Anterior cingulate cortex (tissue), 58 donors: ENCODE data around the gene ANKS3.

Experiments used
- DNase-seq, 58 donors: peaks; one replicate each; lab custom pipeline; 2025; lab: John Stamatoyannopoulos, UW

ANKS3 gene

DNA sequence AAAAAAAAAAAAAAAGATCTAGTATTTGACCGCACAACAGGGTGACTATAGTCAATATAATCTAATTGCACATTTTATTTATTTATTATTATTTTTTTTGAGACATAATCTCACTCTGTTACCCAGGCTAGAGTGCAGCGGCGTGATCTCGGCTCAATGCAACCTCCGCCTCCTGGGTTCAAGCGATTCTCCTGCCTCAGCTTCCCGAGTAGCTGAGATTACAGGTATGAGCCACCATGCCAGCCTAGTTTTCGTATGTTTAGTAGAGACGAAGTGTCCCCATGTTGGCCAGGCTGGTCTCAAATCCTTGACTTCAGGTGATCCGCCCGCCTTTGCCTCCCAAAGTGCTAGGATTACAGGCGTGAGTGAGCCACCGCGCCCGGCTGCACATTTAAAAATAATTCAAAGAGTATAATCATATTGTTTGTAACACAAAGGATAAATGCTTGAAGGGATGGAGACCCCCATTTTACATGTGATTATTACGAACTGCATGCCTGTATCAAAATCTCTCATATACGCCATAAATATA, 794 bp downstream of the ANKS3 start:
- no peak for DNase-seq

DNA sequence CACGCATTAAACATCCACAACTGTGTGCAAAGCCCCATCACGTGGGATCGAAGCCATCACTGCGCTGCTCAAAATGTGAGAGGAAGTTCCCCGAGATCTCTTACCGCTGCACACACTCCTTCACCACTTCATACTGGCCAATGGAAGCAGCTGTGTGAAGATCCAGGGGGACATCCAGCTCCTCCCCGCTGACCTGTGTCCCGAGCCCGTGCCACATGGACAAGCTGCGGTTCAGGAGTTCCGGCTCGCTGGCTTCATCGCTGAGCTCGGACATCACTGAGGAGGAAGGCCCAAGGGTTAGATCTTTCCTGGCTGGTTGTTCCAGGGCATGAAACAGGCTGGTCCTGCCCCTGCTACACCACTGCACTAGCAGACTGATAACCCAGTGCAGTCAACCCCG, 4.2 kb downstream of the ANKS3 start:
- no peak for DNase-seq

DNA sequence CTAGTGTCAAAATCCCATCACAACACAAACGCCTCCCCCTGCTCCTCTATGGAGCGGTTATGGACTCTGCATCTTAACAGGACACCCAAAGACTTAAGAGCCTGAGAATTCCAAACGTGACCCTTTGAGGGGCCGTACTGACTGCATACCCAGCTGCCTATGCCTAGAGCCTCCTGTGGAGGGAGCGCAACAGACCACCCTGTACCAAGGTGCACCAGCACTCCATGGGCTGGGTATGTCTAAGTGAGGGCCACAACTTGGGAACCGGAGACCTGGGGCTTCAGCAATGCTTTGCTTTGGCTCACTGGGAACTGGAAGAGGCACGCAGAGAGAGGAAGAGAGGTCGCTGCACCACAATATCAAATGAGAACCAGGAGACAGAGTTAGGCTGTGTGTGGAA, 5.4 kb downstream of the ANKS3 start:
- no peak for DNase-seq

DNA sequence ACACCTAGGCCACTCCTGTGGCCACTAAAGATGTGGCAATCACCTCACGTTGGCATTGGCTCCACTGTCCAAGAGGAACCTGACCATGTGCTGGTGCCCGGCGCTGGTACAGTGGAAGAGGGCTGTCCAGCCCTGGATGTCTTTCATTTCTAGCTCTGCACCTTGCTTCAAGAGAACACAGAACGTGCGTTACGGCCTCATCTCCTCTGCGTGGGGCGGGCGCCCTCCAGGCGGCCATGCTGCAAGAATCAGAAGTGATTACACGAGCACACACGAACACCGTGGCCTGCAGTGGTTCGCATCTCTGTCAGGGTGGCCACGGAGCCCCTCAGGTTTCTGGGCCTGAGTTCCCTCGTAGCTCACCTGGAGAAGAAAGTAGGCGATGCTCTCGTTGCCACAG, 7.5 kb downstream of the ANKS3 start:
- DNase-seq = no peak

DNA sequence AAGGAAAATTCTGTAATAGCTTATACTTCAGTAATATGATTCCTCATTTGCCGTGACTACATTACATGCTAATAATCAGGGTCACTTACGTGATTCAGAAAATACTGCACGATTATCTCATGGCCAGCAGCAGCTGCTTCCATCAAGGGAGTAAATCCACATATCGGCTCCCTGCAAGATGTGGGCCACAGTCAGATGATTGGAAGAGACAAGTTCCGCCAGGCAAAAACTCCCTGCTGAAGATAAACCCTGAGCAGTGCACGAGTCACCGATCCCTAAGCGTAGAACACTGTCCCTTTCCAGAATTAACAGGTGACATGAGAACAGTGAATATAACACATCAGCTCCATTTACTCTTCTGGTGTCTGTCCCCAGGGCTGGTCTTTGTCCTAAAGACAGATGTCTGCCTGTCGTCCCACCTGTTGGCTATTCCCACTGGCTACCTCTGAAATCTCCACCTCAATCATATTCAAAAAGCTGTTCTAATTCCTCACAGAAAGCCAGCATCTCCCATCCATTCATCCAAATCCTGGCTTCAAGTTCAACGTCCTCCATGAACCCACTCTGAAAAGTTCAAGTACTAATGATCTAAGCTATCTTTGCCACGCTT, 9.3 kb downstream of the ANKS3 start:
- no peak for DNase-seq

DNA sequence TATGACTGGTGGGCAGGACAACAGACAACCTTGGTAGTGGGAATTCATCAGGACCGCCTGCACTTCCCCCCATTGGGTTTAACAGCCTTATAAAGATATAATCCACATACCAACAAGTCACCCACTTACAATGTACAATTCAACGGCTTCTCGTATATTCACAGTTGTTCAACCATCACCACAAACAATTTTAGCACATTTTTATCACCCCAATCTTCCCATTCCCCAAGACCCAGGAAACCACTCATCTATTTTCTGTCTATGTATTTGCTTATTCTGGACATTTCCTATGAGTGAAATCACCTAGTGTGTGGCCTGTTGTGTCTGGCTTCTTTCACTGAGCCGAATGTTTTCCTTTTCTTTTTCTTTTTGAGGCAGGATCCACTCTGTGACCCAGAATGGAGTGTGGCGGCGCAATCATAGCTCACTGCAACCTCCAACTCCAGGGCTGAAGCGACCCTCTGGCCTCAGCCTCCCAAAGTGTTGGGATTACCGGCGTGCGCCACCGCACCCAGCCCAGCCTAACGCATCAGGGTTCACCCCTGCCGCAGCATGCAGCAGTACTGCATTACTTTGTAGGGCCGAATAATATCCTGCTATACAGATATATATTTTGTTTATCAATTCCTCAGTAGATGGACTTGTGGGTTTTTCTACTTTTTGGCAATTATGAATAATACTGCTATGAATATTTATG, 10.9 kb downstream of the ANKS3 start:
- DNase-seq = no peak

DNA sequence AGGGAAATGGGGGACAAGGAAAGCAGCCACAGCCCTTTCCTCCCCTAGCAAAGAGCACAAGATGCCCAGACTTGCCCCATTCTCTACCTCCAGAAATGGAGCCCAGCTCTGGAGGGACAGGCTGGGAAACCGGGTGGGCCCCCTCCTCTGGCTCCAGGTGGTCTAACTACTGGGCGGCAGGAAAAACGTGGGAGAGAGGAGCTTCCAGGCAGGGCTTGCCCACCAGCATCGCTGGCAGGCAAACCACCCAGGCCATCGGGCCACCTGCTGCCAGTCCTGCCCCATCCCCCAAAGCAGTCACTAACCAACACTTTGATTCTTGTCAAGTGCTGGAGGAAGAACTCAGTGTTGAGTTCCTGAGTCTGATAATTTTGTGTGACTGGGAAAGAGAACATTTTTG, 15.6 kb downstream of the ANKS3 start:
- DNase-seq = no peak

DNA sequence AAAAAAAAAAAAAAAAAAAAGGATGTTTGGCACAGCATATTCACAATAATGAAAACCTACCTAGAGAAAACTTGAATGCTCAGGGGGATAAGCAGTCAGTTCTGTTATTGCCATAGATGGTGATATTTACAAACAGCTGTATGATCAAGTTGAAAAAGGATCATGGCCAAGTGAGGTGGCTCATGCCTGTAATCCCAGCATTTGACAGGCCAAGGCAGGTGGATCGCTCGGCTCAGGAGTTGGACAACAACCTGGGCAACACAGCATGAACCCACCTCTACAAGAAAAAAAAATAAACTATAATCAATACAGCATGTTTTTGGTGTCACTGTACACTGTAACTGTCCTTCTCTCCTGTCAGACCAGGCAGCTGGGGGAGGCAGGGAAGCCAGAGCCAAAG, 19.1 kb downstream of the ANKS3 start:
- no peak for DNase-seq

DNA sequence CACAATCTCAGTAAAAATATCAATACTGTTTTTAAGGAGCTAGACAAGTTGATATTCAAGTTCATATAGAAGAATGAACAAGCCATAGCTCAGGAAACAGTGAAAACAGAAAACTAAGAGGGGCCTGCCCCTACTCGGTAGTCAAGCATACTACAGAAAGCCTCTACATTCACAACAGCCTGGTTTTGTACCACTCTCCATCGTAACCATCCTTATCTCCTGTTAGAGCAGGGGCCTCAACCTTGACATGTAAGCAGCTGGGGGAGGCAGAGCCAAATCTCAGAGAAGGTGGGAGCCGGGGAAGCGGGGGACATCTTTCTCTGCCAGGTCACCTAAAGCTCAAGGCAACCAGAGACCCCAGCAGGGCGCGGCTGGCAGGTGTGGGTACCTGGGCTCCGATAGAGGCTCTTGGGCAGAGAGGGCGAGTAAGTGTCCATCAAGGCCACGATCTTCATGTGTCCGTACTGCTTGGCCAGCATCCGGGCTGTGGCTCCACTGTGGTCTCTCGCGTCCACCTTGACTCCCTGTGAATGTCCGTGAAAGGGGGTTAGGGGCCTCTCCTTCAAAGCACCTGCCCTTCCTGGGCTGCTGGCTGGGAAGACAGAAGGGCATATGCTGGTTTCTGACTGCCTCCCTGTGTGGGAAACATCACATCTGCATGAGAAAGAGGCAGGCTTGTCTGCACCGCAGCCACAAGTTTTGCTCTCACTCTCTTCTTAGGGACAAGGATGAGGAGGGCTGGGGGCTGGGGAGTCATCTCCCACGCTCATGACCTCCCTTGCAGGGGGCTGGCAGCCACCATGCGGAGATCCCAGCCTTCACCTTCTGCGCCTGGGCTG, 20.2 kb downstream of the ANKS3 start:
- DNase-seq = no peak

DNA sequence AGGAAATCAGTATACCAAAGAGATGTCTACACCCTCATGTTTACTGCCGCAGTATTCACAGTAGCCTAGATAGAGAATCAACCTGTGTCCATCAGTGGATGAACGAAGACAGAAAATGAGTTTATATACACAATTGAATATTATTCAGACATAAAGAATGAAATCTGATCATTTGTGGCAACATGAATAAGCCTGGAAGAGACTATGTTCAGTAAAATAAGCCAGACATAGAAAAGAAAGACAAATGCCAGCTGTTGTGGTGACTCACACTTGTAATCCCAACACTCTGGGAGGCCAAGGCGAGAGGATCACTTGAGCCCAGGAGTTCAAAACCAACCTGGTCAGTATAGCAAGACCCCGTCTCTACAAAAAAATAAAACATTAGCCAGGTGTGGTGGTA, 24.6 kb downstream of the ANKS3 start:
- DNase-seq = no peak

DNA sequence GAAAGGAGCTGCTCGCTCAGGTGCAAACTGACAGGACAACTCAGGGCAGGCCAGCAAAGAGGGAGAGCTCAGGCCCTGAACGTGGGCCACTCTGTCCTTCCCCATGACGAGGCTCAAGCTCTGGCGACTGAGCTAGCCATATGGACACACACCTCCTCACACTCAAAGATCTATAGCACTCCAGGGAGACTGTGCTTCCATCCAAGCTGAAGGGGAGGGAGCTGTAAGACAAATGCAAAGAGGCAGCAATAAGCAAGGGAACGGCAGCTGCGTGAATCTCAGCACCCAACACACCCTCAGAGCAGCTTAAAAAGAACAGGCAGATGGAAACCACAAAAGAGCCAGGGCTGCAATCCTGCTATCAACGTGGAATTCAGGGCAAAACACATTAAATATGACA, 27.2 kb downstream of the ANKS3 start:
- peak in 15 of 58 donors; percentile 17 to 79 (median 45) for DNase-seq

DNA sequence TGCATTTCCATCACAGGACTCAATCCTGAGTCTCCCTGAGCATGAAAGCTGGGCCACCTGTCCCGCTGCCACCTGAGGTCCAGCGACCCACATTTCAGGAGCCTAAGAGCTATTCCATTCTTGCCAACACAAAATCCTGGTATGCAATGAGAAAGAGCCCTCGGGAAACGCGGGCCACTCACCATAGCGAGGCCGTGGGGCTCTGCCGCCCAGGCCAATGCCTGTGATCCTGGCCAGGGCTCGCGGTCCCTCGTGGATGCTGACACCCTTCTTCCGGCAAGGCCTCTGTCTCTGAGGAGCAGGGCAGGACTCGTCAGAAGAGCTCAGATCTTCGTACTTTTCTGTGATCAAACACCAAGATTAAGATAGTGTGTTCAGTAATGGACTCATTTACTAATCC, 29.2 kb downstream of the ANKS3 start:
- DNase-seq = no peak

DNA sequence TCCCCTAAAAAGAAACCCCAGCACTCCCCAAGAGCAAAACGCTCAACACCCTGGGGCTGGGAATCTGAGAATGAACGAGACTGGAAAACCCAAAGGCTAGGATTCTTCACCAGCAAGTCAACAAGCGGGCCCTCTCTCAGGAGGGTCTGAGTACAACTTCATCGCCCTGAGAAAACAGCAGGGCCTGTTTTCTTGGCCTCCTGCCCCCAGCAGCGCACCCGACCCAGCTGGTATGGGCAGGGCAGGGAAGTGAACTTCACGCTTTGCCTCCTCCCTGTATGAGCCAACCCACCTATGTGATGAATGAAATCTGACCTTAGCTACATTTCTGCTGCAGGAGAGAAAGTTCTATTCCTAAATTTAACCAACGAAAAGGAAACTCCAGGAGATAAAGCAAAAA, 29.6 kb downstream of the ANKS3 start:
- DNase-seq = no peak

DNA sequence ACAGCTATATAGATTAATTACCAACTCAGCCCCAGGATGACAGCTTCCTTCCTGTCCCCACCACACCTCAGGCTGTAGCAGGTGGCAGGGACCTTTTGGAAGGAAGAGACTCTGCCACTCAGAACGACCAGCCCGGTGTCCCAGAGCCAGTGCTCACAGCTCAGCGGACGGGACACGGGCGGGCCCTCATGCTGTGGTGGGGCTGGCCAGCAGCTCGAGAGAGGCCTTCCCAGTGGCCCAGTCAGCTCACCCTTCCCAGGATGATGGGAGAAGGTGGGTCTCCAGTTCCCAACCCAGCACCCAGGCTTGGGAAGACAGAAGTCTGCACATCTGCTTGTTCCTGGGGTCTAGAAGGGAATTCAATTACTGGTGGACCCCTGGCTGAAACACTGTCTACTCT, 30.2 kb downstream of the ANKS3 start:
- no peak for DNase-seq

DNA sequence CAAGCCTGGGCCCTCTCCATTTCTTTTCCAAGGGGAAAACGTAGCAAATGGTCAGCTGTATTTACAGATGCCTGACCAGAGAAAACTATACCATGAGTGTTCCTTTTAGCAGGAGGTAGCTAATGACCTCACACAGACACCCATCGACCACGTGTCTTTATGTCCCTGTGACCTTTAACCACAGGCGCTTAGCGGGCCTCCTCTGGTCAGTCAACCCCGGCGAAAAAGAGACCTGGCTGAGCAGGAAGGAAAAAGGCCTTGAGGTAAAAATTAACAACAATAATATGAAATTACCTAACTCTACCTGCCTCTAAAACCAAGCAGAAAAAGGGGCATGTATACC, 31.6 kb downstream of the ANKS3 start:
- no peak for DNase-seq

DNA sequence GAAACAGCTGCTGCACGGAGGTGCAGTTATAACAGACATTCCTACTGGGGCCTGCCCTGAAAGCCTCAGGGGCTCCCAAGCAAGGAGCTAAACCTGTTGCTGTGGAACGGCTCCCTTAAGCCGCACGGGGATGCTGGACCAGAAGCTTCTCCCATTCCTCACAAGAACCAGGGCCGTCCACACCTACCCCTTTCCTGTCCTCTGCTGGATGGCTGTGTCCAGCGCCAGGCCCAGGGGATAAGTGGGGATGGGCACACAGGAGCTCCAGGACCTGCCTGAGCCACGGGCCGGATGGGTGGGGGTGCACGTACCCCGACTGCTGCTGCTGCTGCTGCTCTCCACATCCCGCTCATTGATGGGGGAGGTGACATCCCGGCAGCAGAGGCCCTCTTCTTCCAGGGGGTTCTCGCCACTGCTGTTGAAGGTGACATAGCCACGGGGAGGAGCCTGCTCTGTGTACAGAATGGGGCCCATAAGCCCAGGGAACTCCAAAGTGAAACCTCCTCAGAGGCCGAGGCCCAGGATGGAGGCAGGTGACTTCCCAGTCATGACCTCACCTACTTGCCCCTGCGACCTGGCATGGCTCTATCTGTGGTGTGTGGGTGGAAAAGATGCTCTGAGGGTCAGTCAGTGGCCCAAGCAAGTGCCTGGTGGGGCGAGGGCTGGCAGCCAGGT, 32.1 kb downstream of the ANKS3 start:
- DNase-seq = no peak

DNA sequence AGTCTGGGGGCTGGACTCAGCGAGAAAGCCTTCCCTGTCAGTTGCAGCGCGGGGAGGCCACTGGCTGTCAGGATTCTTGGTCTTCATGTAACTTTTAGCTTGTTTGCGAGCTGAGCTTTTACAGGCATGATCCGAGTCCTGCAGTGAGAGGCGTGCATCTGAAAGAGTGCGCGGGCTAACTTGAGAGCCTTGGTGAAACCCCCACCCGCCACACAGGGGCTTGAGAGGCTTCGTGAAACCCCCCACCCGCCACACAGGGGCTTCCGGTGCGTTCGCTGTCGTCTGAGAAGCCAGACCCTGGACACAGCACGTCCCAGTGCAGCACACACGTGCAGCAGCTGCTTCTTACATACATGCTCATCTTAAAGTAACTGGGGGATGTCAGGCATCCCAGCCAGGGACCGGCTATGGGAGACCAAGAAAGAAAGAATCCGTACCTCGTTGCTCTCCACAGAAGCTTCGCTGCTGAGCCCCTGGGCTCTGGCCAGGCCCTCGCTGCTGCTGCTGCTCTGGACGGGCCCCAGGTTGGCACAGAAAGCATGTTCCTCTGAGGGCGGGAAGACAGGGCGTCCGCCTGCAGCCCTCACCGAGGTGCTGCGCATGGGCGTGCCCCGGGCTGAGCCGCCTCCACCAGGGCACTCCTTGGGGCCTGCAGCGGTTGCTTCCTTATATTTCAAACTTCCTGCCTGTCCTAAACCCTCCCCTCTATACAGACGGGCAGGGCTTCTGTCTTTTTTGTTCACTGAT, 32.9 kb downstream of the ANKS3 start:
- DNase-seq = peak in 5 of 58 donors; percentile 11 to 40 (median 33)

DNA sequence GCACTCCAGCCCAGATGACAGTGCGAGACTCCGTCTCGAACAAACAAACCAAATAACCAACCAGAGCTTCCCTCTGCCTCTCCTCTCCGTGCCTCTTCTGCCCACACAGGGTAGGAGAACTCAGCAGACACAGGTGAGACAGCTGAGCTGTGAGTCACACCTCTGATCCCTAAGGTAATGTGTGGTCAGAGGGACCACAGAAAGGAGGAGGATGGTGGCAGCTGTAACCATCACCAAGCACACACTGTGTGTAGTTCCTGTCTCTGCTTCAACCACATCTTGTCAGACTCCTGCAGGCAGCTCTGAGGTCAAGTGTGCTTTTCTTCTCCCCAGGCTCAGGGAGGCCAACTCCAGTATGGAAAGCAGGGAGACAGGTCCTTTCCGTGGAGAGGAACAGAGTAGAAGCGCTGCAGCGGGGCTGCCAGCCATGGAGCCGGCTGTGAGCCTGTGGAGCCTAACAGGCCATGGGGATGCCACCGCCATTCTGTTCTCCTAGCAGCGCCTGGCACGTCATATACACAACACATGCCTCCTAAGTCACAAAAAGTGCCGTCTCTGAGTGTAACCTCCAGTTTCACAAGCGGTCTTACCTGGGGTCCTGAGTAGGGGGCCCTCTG, 33.6 kb downstream of the ANKS3 start:
- DNase-seq = no peak

DNA sequence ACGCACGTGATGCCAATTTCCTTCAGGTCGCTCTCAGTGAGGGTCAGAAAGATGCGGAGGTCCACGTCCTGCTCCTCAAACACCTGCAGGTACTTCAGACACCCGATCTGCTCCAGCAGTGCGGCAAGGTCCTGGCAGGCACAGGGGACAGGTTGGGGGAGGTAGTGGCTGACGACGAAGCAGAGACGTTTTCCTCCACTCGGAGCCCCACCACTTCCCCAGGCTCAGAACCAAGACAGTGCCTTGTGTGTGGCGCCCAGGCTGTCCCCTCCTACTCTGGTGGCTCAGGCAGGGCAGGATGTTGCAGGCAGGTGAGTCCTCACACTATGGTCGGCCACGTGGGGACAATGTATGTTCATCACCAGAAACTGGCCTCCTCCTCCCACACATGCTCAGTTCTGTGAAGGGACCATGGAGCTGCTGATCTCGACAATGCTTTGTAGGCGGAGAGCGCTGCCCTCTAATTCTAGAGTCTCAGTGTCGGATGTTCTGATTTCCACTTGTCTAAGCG, 35.0 kb downstream of the ANKS3 start:
- no peak for DNase-seq
